Measurements from ENCODE around the gene VEGFC. TPM values are rescaled to one million over a fixed set of nuclear protein-coding genes. Genes with fewer than 3 reads are reported as not detected.

Gene VEGFC
- polyA plus RNA-seq, 1 of the 3 experiments (the other 2 are of a cell fraction): 81.9 TPM

- Histone ChIP-seq H3K4me3 (ENCODE audit: low read depth in 2 of 2, low read length in 1 of 2) (no peak overlapping the region), H3K27ac (ENCODE audit: low read depth in 2 of 2, low read length in 1 of 2) (peak overlapping the region; percentile 79 to 91), H2AFZ (ENCODE audit: low read depth) (no peak overlapping the region), H4K20me1 (ENCODE audit: insufficient read depth) (no peaks in the 10 kb centered on the region), H3K9me2 (no peaks in the 10 kb centered on the region), H3K9me3 (no peaks in the 10 kb centered on the region), H3K79me2 (ENCODE audit: insufficient read depth) (peaks cover 35% of the 10 kb centered on the region), H3K9ac (peak overlapping the region; percentile 82), H3F3A (replicated peaks; ENCODE audit: insufficient read depth) (peaks cover 42% of the 10 kb centered on the region), H3K4me1 (ENCODE audit: control insufficient read depth in 1 of 2, insufficient read depth in 2 of 2, low read depth in 1 of 2, low read length in 1 of 2) (no peaks in the 10 kb centered on the region; a peak in 1 of 4 replicates), H3K27me3 (ENCODE audit: insufficient read depth) (no peaks in the 10 kb centered on the region), H3K36me3 (replicated peaks in 1 of 2; ENCODE audit: control insufficient read depth in 1 of 2, insufficient read depth in 2 of 2, low read length in 1 of 2) (peaks cover 0 to 20% of the 10 kb centered on the region in 2 experiments), H3K4me2 (peak overlapping the region; percentile 76)
- POLR2A ChIA-PET: no interaction called here
- DNase-seq: no peak
- CTCF ChIA-PET: no interaction called here
- WGBS (ENCODE audit: low lambda C conversion rate): 15% methylated on average over 4 of the region's 4 CpGs
- no peak for TF ChIP-seq USF1 (IDR thresholded peaks at IDR 0.05; ENCODE audit: borderline replicate concordance, low read depth)
- TF ChIP-seq PBX3 (IDR thresholded peaks at IDR 0.05): peak; percentile 48
- no peak for TF ChIP-seq RFX5 (IDR thresholded peaks at IDR 0.05; ENCODE audit: low read length)
- TF ChIP-seq POLR2AphosphoS5 (IDR thresholded peaks at IDR 0.05; ENCODE audit: low read depth, low read length): no peak; the same call in 1 of the 2 replicates
- TF ChIP-seq EZH2phosphoT487 (IDR thresholded peaks at IDR 0.05; ENCODE audit: borderline replicate concordance, low read depth): no peak
- no peak for TF ChIP-seq ZBTB33 (IDR thresholded peaks at IDR 0.05; ENCODE audit: borderline replicate concordance, low read depth)
- TF ChIP-seq SMC3 (IDR thresholded peaks at IDR 0.05; ENCODE audit: low read depth, low read length): no peak
- peak; percentile 40; the same call in 1 of the 2 replicates for TF ChIP-seq MEF2A (IDR thresholded peaks at IDR 0.05; ENCODE audit: borderline replicate concordance, low read depth)
- TF ChIP-seq GABPA (IDR thresholded peaks at IDR 0.05; ENCODE audit: low read depth): no peak
- TF ChIP-seq TAF1 (IDR thresholded peaks at IDR 0.05; ENCODE audit: borderline replicate concordance, low read depth, low read length): no peak
- no peak for TF ChIP-seq IRF3 (IDR thresholded peaks at IDR 0.05; ENCODE audit: low read depth, low read length)
- TF ChIP-seq RAD21 (IDR thresholded peaks at IDR 0.05; ENCODE audit: low read length): no peak
- TF ChIP-seq TCF12 (IDR thresholded peaks at IDR 0.05): peak; percentile 71
- TF ChIP-seq REST (IDR thresholded peaks at IDR 0.05; ENCODE audit: low read depth, low read length): 0 out of 2 replicates have a peak, but pooled peaks have one; percentile 21
- TF ChIP-seq ELF1 (IDR thresholded peaks at IDR 0.05): peak; percentile 29; the same call in 1 of the 2 replicates
- no peak for TF ChIP-seq USF2 (IDR thresholded peaks at IDR 0.05; ENCODE audit: borderline replicate concordance, low read depth, low read length)
- TF ChIP-seq NFIC (IDR thresholded peaks at IDR 0.05; ENCODE audit: borderline replicate concordance): peak; percentile 90
- peak; percentile 39; the same call in 1 of the 2 replicates for TF ChIP-seq MAX (IDR thresholded peaks at IDR 0.05; ENCODE audit: low read depth)
- no peak for TF ChIP-seq FOXJ3 (CRISPR knock-in tag; IDR thresholded peaks at IDR 0.05)
- peak; percentile 85 for TF ChIP-seq FOSL2 (IDR thresholded peaks at IDR 0.05; ENCODE audit: borderline replicate concordance, low read depth)
- TF ChIP-seq TEAD4 (IDR thresholded peaks at IDR 0.05; ENCODE audit: borderline replicate concordance, insufficient read depth): peak; percentile 80
- no peak for TF ChIP-seq GATA2 (CRISPR knock-in tag; IDR thresholded peaks at IDR 0.05)
- no peak for TF ChIP-seq MXI1 (IDR thresholded peaks at IDR 0.05; ENCODE audit: low read depth, low read length)
- no peak for TF ChIP-seq YY1 (IDR thresholded peaks at IDR 0.05; ENCODE audit: low read depth)
Observed at GRCh38 chr4:176794151-176794550, 1.4 kb upstream of the VEGFC start.

All from SK-N-SH (cell line).